ENCODE measurements around the gene PCDH19.

PCDH19 gene

DNA sequence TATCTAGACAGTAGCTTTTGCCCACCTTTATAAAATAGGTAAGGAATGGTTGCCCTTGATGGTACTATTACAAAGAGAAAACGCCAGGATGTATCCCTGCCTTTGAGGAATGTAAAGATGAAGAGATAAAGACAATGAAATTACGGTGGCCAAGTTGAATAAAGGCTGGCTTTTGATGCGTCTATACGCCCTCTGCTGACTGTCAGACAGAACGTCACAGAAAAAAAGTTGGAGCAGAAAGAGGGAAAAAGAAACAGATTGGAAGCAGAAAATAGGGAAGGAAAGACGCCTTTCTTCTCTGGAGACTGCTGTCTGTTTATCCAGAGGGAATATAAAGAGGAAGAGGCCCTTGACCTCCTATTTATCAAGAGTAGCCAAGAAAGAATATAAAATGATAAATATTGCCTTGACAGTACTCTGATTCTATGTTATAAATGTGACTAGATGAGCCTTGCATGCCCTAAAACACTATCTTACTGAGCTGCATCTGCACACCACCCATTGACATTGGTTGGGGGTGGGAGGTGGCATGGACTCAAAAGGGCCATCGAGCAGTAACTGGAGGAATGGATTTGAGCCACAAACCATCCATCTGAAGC is 30.6 kb downstream of the PCDH19 start:
- TF ChIP-seq, protein P1, sequence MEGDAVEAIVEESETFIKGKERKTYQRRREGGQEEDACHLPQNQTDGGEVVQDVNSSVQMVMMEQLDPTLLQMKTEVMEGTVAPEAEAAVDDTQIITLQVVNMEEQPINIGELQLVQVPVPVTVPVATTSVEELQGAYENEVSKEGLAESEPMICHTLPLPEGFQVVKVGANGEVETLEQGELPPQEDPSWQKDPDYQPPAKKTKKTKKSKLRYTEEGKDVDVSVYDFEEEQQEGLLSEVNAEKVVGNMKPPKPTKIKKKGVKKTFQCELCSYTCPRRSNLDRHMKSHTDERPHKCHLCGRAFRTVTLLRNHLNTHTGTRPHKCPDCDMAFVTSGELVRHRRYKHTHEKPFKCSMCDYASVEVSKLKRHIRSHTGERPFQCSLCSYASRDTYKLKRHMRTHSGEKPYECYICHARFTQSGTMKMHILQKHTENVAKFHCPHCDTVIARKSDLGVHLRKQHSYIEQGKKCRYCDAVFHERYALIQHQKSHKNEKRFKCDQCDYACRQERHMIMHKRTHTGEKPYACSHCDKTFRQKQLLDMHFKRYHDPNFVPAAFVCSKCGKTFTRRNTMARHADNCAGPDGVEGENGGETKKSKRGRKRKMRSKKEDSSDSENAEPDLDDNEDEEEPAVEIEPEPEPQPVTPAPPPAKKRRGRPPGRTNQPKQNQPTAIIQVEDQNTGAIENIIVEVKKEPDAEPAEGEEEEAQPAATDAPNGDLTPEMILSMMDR (IDR thresholded peaks at IDR 0.05; ENCODE audit: insufficient read depth, low read length, poor library complexity, severe bottlenecking), result peak; percentile 16
- TF ChIP-seq EZH2phosphoT487 (conservative IDR thresholded peaks at IDR 0.05; ENCODE audit: low read length), result no peak
- H3K79me2 ChIP-seq (ENCODE audit: insufficient read depth, low read length), result no peaks in the 10 kb centered on the region
- H3K27ac ChIP-seq (ENCODE audit: low read depth, low read length), result no peak overlapping the region
- H4K20me1 ChIP-seq (ENCODE audit: low read depth, low read length), result no peaks in the 10 kb centered on the region
- no peaks in the 10 kb centered on the region for H3K27me3 ChIP-seq (ENCODE audit: low read length)
- no peak overlapping the region for H3K4me2 ChIP-seq (ENCODE audit: low read depth, low read length, poor library complexity, severe bottlenecking)
- H3K9me3 ChIP-seq (ENCODE audit: insufficient read depth, low read length), result no peaks in the 10 kb centered on the region
- H3F3A ChIP-seq (ENCODE audit: insufficient read depth), result no peaks in the 10 kb centered on the region
- no peak overlapping the region for H3K9ac ChIP-seq (ENCODE audit: low read length)
- no peaks in the 10 kb centered on the region for H3K9me2 ChIP-seq (replicated peaks; ENCODE audit: insufficient read depth, low read length)
- no peaks in the 10 kb centered on the region for H3K36me3 ChIP-seq (ENCODE audit: low read length)
- no peak overlapping the region for H3K4me3 ChIP-seq (ENCODE audit: insufficient read depth, low read length, poor library complexity, severe bottlenecking)
- H2AFZ ChIP-seq (ENCODE audit: low read depth, low read length, severe bottlenecking), result no peak overlapping the region

DNA sequence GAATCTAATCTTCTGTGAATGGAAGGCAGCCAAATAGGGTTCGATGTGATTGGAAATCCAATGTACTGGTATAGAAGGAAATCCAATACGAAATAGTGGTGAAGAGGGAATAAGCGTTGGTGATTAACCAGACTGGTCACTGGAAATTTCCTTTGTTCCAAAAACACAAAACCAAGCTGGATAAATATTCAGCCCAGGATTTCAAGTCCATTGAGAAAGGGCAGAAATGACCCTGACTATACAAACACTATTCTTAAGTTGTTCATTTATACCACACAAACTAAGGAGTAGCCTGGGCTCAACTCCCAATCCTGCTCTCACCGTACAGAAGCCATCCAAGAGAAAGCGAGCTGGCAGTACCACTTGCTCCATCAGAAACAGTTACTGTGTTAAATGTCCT is 32.2 kb downstream of the PCDH19 start:
- Histone ChIP-seq H3K4me3 (ENCODE audit: insufficient read depth, low read length, poor library complexity, severe bottlenecking) (no peak overlapping the region), H3K9ac (ENCODE audit: low read length) (no peak overlapping the region), H3K27ac (ENCODE audit: low read depth, low read length) (no peak overlapping the region), H2AFZ (ENCODE audit: low read depth, low read length, severe bottlenecking) (no peak overlapping the region), H3F3A (ENCODE audit: insufficient read depth) (no peaks in the 10 kb centered on the region), H4K20me1 (ENCODE audit: low read depth, low read length) (no peaks in the 10 kb centered on the region), H3K9me3 (ENCODE audit: insufficient read depth, low read length) (no peaks in the 10 kb centered on the region), H3K79me2 (ENCODE audit: insufficient read depth, low read length) (no peaks in the 10 kb centered on the region), H3K4me2 (ENCODE audit: low read depth, low read length, poor library complexity, severe bottlenecking) (no peak overlapping the region), H3K27me3 (ENCODE audit: low read length) (no peaks in the 10 kb centered on the region), H3K36me3 (ENCODE audit: low read length) (no peaks in the 10 kb centered on the region), H3K9me2 (replicated peaks; ENCODE audit: insufficient read depth, low read length) (no peaks in the 10 kb centered on the region)
- TF ChIP-seq, protein P1 (IDR thresholded peaks at IDR 0.05; ENCODE audit: insufficient read depth, low read length, poor library complexity, severe bottlenecking), result no peak
- TF ChIP-seq EZH2phosphoT487 (conservative IDR thresholded peaks at IDR 0.05; ENCODE audit: low read length), result no peak

DNA sequence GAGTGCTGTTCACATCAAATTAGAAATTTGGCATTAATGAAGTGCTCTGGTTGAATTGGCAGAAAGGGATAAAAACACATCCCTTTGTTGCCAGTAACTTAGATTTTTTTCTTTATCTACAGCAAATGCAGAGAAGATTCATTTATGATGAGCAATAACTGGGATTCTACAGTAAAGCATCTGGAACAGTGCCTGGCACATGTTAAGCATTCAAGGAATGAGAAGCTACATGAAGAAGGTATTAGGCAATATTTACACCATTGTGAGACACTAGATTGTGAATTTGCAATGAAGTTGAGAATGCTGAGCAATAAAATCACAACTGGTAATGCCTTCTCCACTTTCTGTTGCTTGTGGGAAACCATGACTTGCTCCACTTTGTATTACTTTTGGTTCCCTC is 33.5 kb downstream of the PCDH19 start:
- Histone ChIP-seq H3K9ac (ENCODE audit: low read length) (no peak overlapping the region), H3K9me3 (ENCODE audit: insufficient read depth, low read length) (no peaks in the 10 kb centered on the region), H3K27ac (ENCODE audit: low read depth, low read length) (no peak overlapping the region), H4K20me1 (ENCODE audit: low read depth, low read length) (no peaks in the 10 kb centered on the region), H3K27me3 (ENCODE audit: low read length) (no peaks in the 10 kb centered on the region), H3K4me2 (ENCODE audit: low read depth, low read length, poor library complexity, severe bottlenecking) (no peak overlapping the region), H2AFZ (ENCODE audit: low read depth, low read length, severe bottlenecking) (no peak overlapping the region), H3K9me2 (replicated peaks; ENCODE audit: insufficient read depth, low read length) (no peaks in the 10 kb centered on the region), H3K79me2 (ENCODE audit: insufficient read depth, low read length) (no peaks in the 10 kb centered on the region), H3K36me3 (ENCODE audit: low read length) (no peaks in the 10 kb centered on the region), H3K4me3 (ENCODE audit: insufficient read depth, low read length, poor library complexity, severe bottlenecking) (no peak overlapping the region), H3F3A (ENCODE audit: insufficient read depth) (no peaks in the 10 kb centered on the region)
- TF ChIP-seq, protein P1 (IDR thresholded peaks at IDR 0.05; ENCODE audit: insufficient read depth, low read length, poor library complexity, severe bottlenecking), result no peak
- no peak for TF ChIP-seq EZH2phosphoT487 (conservative IDR thresholded peaks at IDR 0.05; ENCODE audit: low read length)
